Stomach (tissue), 9 donors: ENCODE data around the gene ACSM4. TPM values are rescaled to one million over a fixed set of nuclear protein-coding genes. Genes with fewer than 3 reads are reported as not detected.

Experiments used
- DNase-seq, 2 donors: peaks; one replicate each; pipeline versions ENCODE4 v3.0.0 to v3.0.0-alpha.2; 2013 to 2019
- H3K27ac ChIP-seq, 5 donors: fragments of 200-600 bp in 4 of 5; sonication (generic) in 4 of 5; one replicate each; pipeline ENCODE4 v1.5.1; 2013 to 2019; ENCODE audit warnings: mild to moderate bottlenecking in 1 of 5, moderate library complexity in 1 of 5
- H3K27me3 ChIP-seq, 3 donors: fragments of 200-600 bp; sonication (generic); one replicate each; pipeline ENCODE4 v1.5.1; 2017 to 2019; ENCODE audit warnings: mixed run types in 1 of 3
- H3K36me3 ChIP-seq, 4 donors: fragments of 200-600 bp; sonication (generic); 1 replicate in 3 of 4; 2 replicates in 1 of 4; pipeline ENCODE4 v1.5.1; 2016 to 2019
- H3K4me1 ChIP-seq, 4 donors: fragments of 200-600 bp; sonication (generic); one replicate each; pipeline ENCODE4 v1.5.1; 2016 to 2019
- H3K4me3 ChIP-seq, 4 donors: fragments of 200-600 bp; sonication (generic) in 3 of 4; one replicate each; pipeline ENCODE4 v1.5.1; 2016 to 2019; ENCODE audit warnings: mild to moderate bottlenecking in 1 of 4
- H3K9me3 ChIP-seq, 4 donors: fragments of 200-600 bp; sonication (generic); one replicate each; pipeline ENCODE4 v1.5.1; 2016 to 2019
- CTCF ChIP-seq, 7 experiments: fragments of 450-650 bp in 4 of 7; fragments of 200-600 bp in 3 of 7; sonication (generic) in 3 of 7; IDR thresholded peaks; one replicate each; pipeline ENCODE4 v1.5.1; 2016 to 2019; ENCODE audit warnings: antibody characterized with exemption in 7 of 7, control low read depth in 2 of 7, mild to moderate bottlenecking in 1 of 7
- EP300 ChIP-seq: sonication (generic); formaldehyde crosslinking; IDR thresholded peaks from one replicate; pipeline ENCODE4 v1.6.1; 2017; ENCODE audit warnings: antibody characterized with exemption
- POLR2A ChIP-seq, 4 donors: fragments of 450-650 bp; IDR thresholded peaks; one replicate each; pipeline ENCODE4 v1.6.1; 2016; ENCODE audit warnings: antibody characterized with exemption in 4 of 4, control low read depth in 2 of 4, mild to moderate bottlenecking in 1 of 4, moderate library complexity in 1 of 4
- POLR2AphosphoS5 ChIP-seq, 3 donors: sonication (generic); formaldehyde crosslinking; IDR thresholded peaks; one replicate each; pipeline ENCODE4 v1.6.1; 2016; ENCODE audit warnings: antibody characterized with exemption in 3 of 3
- WGBS, 5 donors: extraction: QIAGEN DNeasy Blood & Tissue Kit in 3 of 5; methylation state at CpG; one replicate each; pipeline versions ENCODE4 v1.1.5 to v1.1.7; 2013 to 2018; 5-methylcytosine and 5-hydroxymethylcytosine counted together
- intact Hi-C: fragments of 100-400 bp; cut with DNase I; formaldehyde crosslinking; loops from one replicate; pipeline ENCODE4 v1.15.1; 2023; ENCODE audit warnings: low total_unique reads
- polyA plus RNA-seq, 3 donors: library from polyadenylated mRNA; stranded (reverse); fragments of 200-250 nt; gene quantifications; one replicate each; pipeline ENCODE4 v1.2.3, GENCODE V29; 2013
- total RNA-seq, 5 donors: library from RNA; depleted of rRNA; stranded (reverse); fragments of >200 nt; gene quantifications; one replicate each; pipeline versions ENCODE4 v1.1.0 to v1.2.3, GENCODE V29; 2014 to 2016
- donor health status: healthy with polysubstance abuse.
- donor health status: Bipolar disorder and iron deficiency.
- donor health status: healthy.

Gene ACSM4
- total and polyA plus RNA-seq, 8 donors = not detected

- Histone ChIP-seq H3K9me3 (no peaks in the 10 kb centered on the region), H3K4me1 (no peaks in the 10 kb centered on the region), H3K27ac (no peak overlapping the region), H3K36me3 (no peaks in the 10 kb centered on the region), H3K4me3 (no peak overlapping the region), H3K27me3 (no peaks in the 10 kb centered on the region)
- 55 to 78% (median 70%) methylated on average over 3 of the region's 3 CpGs for WGBS, 5 donors
- intact Hi-C loops = no loop called here
- TF ChIP-seq POLR2AphosphoS5 (IDR thresholded peaks at IDR 0.05) (no peak), CTCF (IDR thresholded peaks at IDR 0.05) (no peak), POLR2A (IDR thresholded peaks at IDR 0.05) (no peak), EP300 (no peak)
- no peak for DNase-seq
These were observed 71.3 kb downstream of the ACSM4 start for GRCh38 chr12:7375145-7375543.

- Histone ChIP-seq H3K4me1 (no peaks in the 10 kb centered on the region), H3K4me3 (no peak overlapping the region), H3K36me3 (no peaks in the 10 kb centered on the region), H3K27ac (no peak overlapping the region), H3K9me3 (no peaks in the 10 kb centered on the region), H3K27me3 (no peaks in the 10 kb centered on the region)
- no peak for DNase-seq
- intact Hi-C loops = no loop called here
- 50 to 64% (median 62%) methylated on average over 1 of the region's 1 CpG for WGBS, 5 donors
- no peak for TF ChIP-seq POLR2AphosphoS5 (IDR thresholded peaks at IDR 0.05)
- TF ChIP-seq CTCF (IDR thresholded peaks at IDR 0.05) = no peak
- no peak for TF ChIP-seq EP300
- no peak for TF ChIP-seq POLR2A (IDR thresholded peaks at IDR 0.05)
These were observed 72.3 kb downstream of the ACSM4 start for GRCh38 chr12:7376196-7376595.

Other genes with a start within 250 kb of the ACSM4 start
- 100 to 1,000 TPM; 168 to 404 (median 234) TPM for gene C1S, start 243.4 kb upstream of the ACSM4 start, total RNA-seq
- gene C1S, start 243.4 kb upstream of the ACSM4 start, polyA plus RNA-seq = 100 to 1,000 TPM in 1 of 3 donors, 10 to 100 TPM in 2; 61.6 to 161 (median 98.4) TPM
- 100 to 1,000 TPM; 111 to 312 (median 139) TPM for gene C1R, start 211.6 kb upstream of the ACSM4 start, total RNA-seq
- 100 to 1,000 TPM in 1 of 3 donors, 10 to 100 TPM in 2; 68.9 to 216 (median 84.2) TPM for gene C1R, start 211.6 kb upstream of the ACSM4 start, polyA plus RNA-seq
- gene C1RL, start 194.9 kb upstream of the ACSM4 start, total RNA-seq = 100 to 1,000 TPM in 2 of 5 donors, 10 to 100 TPM in 3; 40.2 to 121 (median 73.3) TPM
- gene C1RL, start 194.9 kb upstream of the ACSM4 start, polyA plus RNA-seq = 10 to 100 TPM; 18.6 to 43.9 (median 25.1) TPM
- gene RBP5, start 175.2 kb upstream of the ACSM4 start, total RNA-seq = not detected
- 1 to 10 TPM; 3.3 to 5.3 (median 5.0) TPM for gene RBP5, start 175.2 kb upstream of the ACSM4 start, polyA plus RNA-seq
- 100 to 1,000 TPM in 2 of 5 donors, 10 to 100 TPM in 2, 1 to 10 TPM in 1; 8.5 to 149 (median 83.2) TPM for gene CLSTN3, start 173.7 kb upstream of the ACSM4 start, total RNA-seq
- 1 to 10 TPM; 2.4 to 7.8 (median 4.0) TPM for gene CLSTN3, start 173.7 kb upstream of the ACSM4 start, polyA plus RNA-seq
- gene PEX5, start 114.4 kb upstream of the ACSM4 start, total RNA-seq = 10 to 100 TPM; 21.7 to 49.0 (median 24.1) TPM
- gene PEX5, start 114.4 kb upstream of the ACSM4 start, polyA plus RNA-seq = 10 to 100 TPM; 15.7 to 23.4 (median 22.6) TPM
- 10 to 100 TPM in 2 of 5 donors, 1 to 10 TPM in 2, under 1 TPM in 1; 0.58 to 99.5 (median 8.3) TPM for gene CD163L1, start 140.1 kb downstream of the ACSM4 start, total RNA-seq
- gene CD163L1, start 140.1 kb downstream of the ACSM4 start, polyA plus RNA-seq = 1 to 10 TPM in 2 of 3 donors, under 1 TPM in 1; 0.75 to 3.5 (median 1.8) TPM
- gene CD163, start 199.7 kb downstream of the ACSM4 start, total RNA-seq = 100 to 1,000 TPM in 1 of 5 donors, 10 to 100 TPM in 4; 19.6 to 109 (median 52.5) TPM
- gene CD163, start 199.7 kb downstream of the ACSM4 start, polyA plus RNA-seq = 10 to 100 TPM; 14.7 to 32.5 (median 18.3) TPM